PC-3 (cell line): Measurements from ENCODE around the gene MACROD2. TPM values are rescaled to one million over a fixed set of nuclear protein-coding genes. Genes with fewer than 3 reads are reported as not detected.

ENCODE experiments used
- ATAC-seq: fragments of 200-7000 bp; cut with Tn5 transposase; 2 replicates; pipeline ENCODE4 v1.9.1; 2020; ENCODE audit warnings: mild to moderate bottlenecking, moderate library complexity
- BruUV-seq: library from RNA; stranded (reverse); fragments of 400-500 nt; replicated peaks from 2 replicates; lab custom pipeline; 2021; lab: Mats Ljungman, UMichigan
- CTCF ChIA-PET: fragments of 300-600 bp; sonication (Branson Sonifier 250); formaldehyde crosslinking; loops from one replicate; lab custom pipeline; 2022; ENCODE audit warnings: antibody characterized with exemption; lab: Charles Lee
- POLR2A ChIA-PET: fragments of 300-600 bp; sonication (Branson Sonifier 250); formaldehyde crosslinking; loops from one replicate; lab custom pipeline; 2022; ENCODE audit warnings: antibody characterized with exemption; ENCODE audit not compliant: unreplicated experiment; lab: Charles Lee
- DNase-seq: peaks from one replicate; pipeline ENCODE4 v3.0.0-alpha.2; 2015
- H2AFZ ChIP-seq: fragments of 300-600 bp; sonication (generic); 2 replicates; pipeline ENCODE4 v1.6.0; 2016; ENCODE audit warnings: antibody characterized with exemption, low read length
- H3F3A ChIP-seq: fragments of 300-600 bp; sonication (generic); one replicate; pipeline ENCODE4 v1.6.0; 2017; ENCODE audit warnings: antibody characterized with exemption, low read length, control low read depth, mild to moderate bottlenecking; ENCODE audit not compliant: unreplicated experiment
- H3K27ac ChIP-seq: fragments of 300-600 bp; sonication (generic); 2 replicates; pipeline ENCODE4 v1.5.1; 2016; ENCODE audit warnings: mild to moderate bottlenecking, low read length
- H3K27me3 ChIP-seq: fragments of 300-600 bp; sonication (generic); 2 replicates; pipeline ENCODE4 v1.6.1; 2016; ENCODE audit warnings: low read length, mixed read lengths
- H3K36me3 ChIP-seq: fragments of 300-600 bp; sonication (generic); 2 replicates; pipeline ENCODE4 v1.6.1; 2016; ENCODE audit warnings: low read depth, mixed run types, low read length, mixed read lengths
- H3K4me1 ChIP-seq: fragments of 300-600 bp; sonication (generic); 2 replicates; pipeline ENCODE4 v1.5.1; 2016; ENCODE audit warnings: low read length; ENCODE audit not compliant: insufficient read depth
- H3K4me2 ChIP-seq: fragments of 300-600 bp; sonication (generic); 2 replicates; pipeline ENCODE4 v1.6.0; 2016; ENCODE audit warnings: low read length
- H3K4me3 ChIP-seq: fragments of 300-600 bp; sonication (generic); 2 replicates; pipeline ENCODE4 v1.5.1; 2016; ENCODE audit warnings: mild to moderate bottlenecking, low read length, mixed read lengths
- H3K79me2 ChIP-seq: fragments of 300-600 bp; sonication (generic); 2 replicates; pipeline ENCODE4 v1.6.1; 2017; ENCODE audit warnings: low read length, mixed read lengths
- H3K9ac ChIP-seq: fragments of 300-600 bp; sonication (generic); 2 replicates; pipeline ENCODE4 v1.6.0; 2016; ENCODE audit warnings: mild to moderate bottlenecking, low read length
- H3K9me2 ChIP-seq: fragments of 300-600 bp; sonication (generic); replicated peaks from 2 replicates; pipeline ENCODE4 v1.6.1; 2016; ENCODE audit warnings: mixed run types, low read length, mixed read lengths
- H3K9me3 ChIP-seq: fragments of 300-600 bp; sonication (generic); 2 replicates; pipeline ENCODE4 v1.6.1; 2016; ENCODE audit warnings: low read length, mixed read lengths
- H4K20me1 ChIP-seq: fragments of 300-600 bp; sonication (generic); 2 replicates; pipeline ENCODE4 v1.6.1; 2016; ENCODE audit warnings: low read length, mixed read lengths
- CTCF ChIP-seq: fragments of 300-600 bp; sonication (generic); conservative IDR thresholded peaks from 2 replicates; pipeline ENCODE4 v1.5.1; 2017; ENCODE audit warnings: antibody characterized with exemption, low read depth, mild to moderate bottlenecking, low read length
- EZH2 ChIP-seq: fragments of 300-600 bp; sonication (generic); IDR thresholded peaks from one replicate; pipeline ENCODE4 v1.6.1; 2017; ENCODE audit warnings: antibody characterized with exemption, mild to moderate bottlenecking, low read length; ENCODE audit not compliant: unreplicated experiment
- EZH2phosphoT487 ChIP-seq: fragments of 300-600 bp; sonication (generic); IDR thresholded peaks from 2 replicates; pipeline ENCODE4 v1.6.1; 2018; ENCODE audit warnings: mild to moderate bottlenecking, antibody characterized with exemption, low read length, borderline replicate concordance
- intact Hi-C: fragments of 100-400 bp; cut with micrococcal nuclease; formaldehyde crosslinking; loops from 2 replicates; pipeline ENCODE4 v1.9.0; 2023
- total RNA-seq: library from RNA; depleted of rRNA; stranded (reverse); fragments of >200 nt; gene quantifications from 2 replicates; pipeline ENCODE4 v1.2.3, GENCODE V29; 2014

MACROD2 gene
- total RNA-seq, 1 experiment from 2014 or later, result 3.1 TPM

GRCh38 chr20:15958142-15958541 is 1962.8 kb downstream of the MACROD2 start:
- BruUV-seq, result no TSS peak
- Histone ChIP-seq H3K27me3 (no peaks in the 10 kb centered on the region), H3K9me2 (no peaks in the 10 kb centered on the region), H3K9ac (no peak overlapping the region), H3K4me3 (no peak overlapping the region), H3K79me2 (no peaks in the 10 kb centered on the region), H3K36me3 (no peaks in the 10 kb centered on the region), H3K27ac (no peak overlapping the region), H4K20me1 (no peaks in the 10 kb centered on the region), H3F3A (no peaks in the 10 kb centered on the region), H3K4me2 (no peak overlapping the region), H3K4me1 (no peaks in the 10 kb centered on the region), H2AFZ (peak overlapping the region; percentile 11; the same call in 1 of the 2 replicates), H3K9me3 (no peaks in the 10 kb centered on the region)
- ATAC-seq (no peak), DNase-seq (no peak)
- POLR2A ChIA-PET, result no interaction called here
- TF ChIP-seq EZH2phosphoT487, result no peak
- no peak for TF ChIP-seq CTCF
- no peak for TF ChIP-seq EZH2
- CTCF ChIA-PET, result no interaction called here
- intact Hi-C loops, result no loop called here

- CTCF ChIA-PET, result no interaction called here
- H3K4me1 ChIP-seq, result peaks cover 5% of the 10 kb centered on the region
- no peak overlapping the region for H2AFZ ChIP-seq
- H3K9me2 ChIP-seq, result no peaks in the 10 kb centered on the region
- no peak for TF ChIP-seq EZH2phosphoT487
- TF ChIP-seq EZH2, result no peak
- no peak for TF ChIP-seq CTCF
- no peak overlapping the region for H3K4me2 ChIP-seq
- H3F3A ChIP-seq, result no peaks in the 10 kb centered on the region
- H4K20me1 ChIP-seq, result no peaks in the 10 kb centered on the region
- H3K4me3 ChIP-seq, result no peak overlapping the region
- no peaks in the 10 kb centered on the region for H3K27me3 ChIP-seq
- intact Hi-C loops, result no loop called here
- POLR2A ChIA-PET, result no interaction called here
- H3K27ac ChIP-seq, result no peak overlapping the region
- H3K9me3 ChIP-seq, result no peaks in the 10 kb centered on the region
- no peak overlapping the region for H3K9ac ChIP-seq
- BruUV-seq, result no TSS peak
- DNase-seq, result peak; percentile 52
- H3K79me2 ChIP-seq, result no peaks in the 10 kb centered on the region
- ATAC-seq, result no peak
- H3K36me3 ChIP-seq, result no peaks in the 10 kb centered on the region
Measured at GRCh38 chr20:15965165-15965564, 1969.8 kb downstream of the MACROD2 start.

- Histone ChIP-seq H3K27me3 (no peaks in the 10 kb centered on the region), H4K20me1 (no peaks in the 10 kb centered on the region), H3F3A (no peaks in the 10 kb centered on the region), H3K36me3 (no peaks in the 10 kb centered on the region), H3K4me2 (no peak overlapping the region), H2AFZ (no peak overlapping the region), H3K79me2 (no peaks in the 10 kb centered on the region), H3K27ac (no peak overlapping the region), H3K9me3 (no peaks in the 10 kb centered on the region), H3K9me2 (no peaks in the 10 kb centered on the region), H3K4me1 (peaks cover 5% of the 10 kb centered on the region), H3K4me3 (no peak overlapping the region), H3K9ac (no peak overlapping the region)
- no TSS peak for BruUV-seq
- ChIA-PET POLR2A (no interaction called here), CTCF (no interaction called here)
- DNase-seq (no peak), ATAC-seq (no peak)
- intact Hi-C loops, result no loop called here
- no peak for TF ChIP-seq EZH2phosphoT487
- no peak for TF ChIP-seq EZH2
Measured at GRCh38 chr20:15967334-15967733, 1972.0 kb downstream of the MACROD2 start.
